OCI-LY3 (cell line): Measurements from ENCODE around the gene MRGPRE.

ENCODE experiments used
- H2AFZ ChIP-seq: fragments of 200-600, 300-600 bp; shearing (Covaris generic); 2 replicates; pipeline ENCODE4 v1.6.0; 2014; ENCODE audit warnings: antibody characterized with exemption, low read depth, low read length
- H3K27ac ChIP-seq: fragments of 200-600, 300-600 bp; sonication (generic); 2 replicates; pipeline ENCODE4 v1.5.1; 2014; ENCODE audit warnings: mild to moderate bottlenecking, low read length, moderate library complexity, mixed read lengths
- H3K27me3 ChIP-seq: fragments of 200-600, 300-600 bp; sonication (generic); 2 replicates; pipeline ENCODE4 v1.6.1; 2014; ENCODE audit warnings: low read depth, low read length, mixed read lengths
- H3K36me3 ChIP-seq: fragments of 200-600, 300-600 bp; sonication (generic); replicated peaks from 2 replicates; pipeline ENCODE3; 2014; ENCODE audit warnings: low read depth, low read length, mixed read lengths
- H3K4me1 ChIP-seq: fragments of 300-600, 200-600 bp; sonication (generic); 2 replicates; pipeline ENCODE4 v1.6.1; 2014; ENCODE audit warnings: low read length, mixed read lengths
- H3K4me2 ChIP-seq: fragments of 200-600, 300-600 bp; sonication (generic); 2 replicates; pipeline ENCODE4 v1.6.1; 2014; ENCODE audit warnings: low read length, mixed read lengths
- H3K4me3 ChIP-seq: fragments of 300-600, 200-600 bp; sonication (generic); 2 replicates; pipeline ENCODE4 v1.5.1; 2014; ENCODE audit warnings: antibody characterized with exemption, mild to moderate bottlenecking, low read length, moderate library complexity
- H3K79me2 ChIP-seq: fragments of 300-600, 200-600 bp; shearing (Covaris generic); 2 replicates; pipeline ENCODE4 v1.6.1; 2014; ENCODE audit warnings: mild to moderate bottlenecking, low read length, mixed read lengths
- H3K9ac ChIP-seq: fragments of 300-600, 200-600 bp; shearing (Covaris generic); 2 replicates; pipeline ENCODE4 v1.6.0; 2014; ENCODE audit warnings: mild to moderate bottlenecking, low read length, moderate library complexity
- H3K9me3 ChIP-seq: fragments of 200-600, 300-600 bp; shearing (Covaris generic); 2 replicates; pipeline ENCODE4 v1.6.1; 2014; ENCODE audit warnings: low read length, mixed read lengths; ENCODE audit not compliant: insufficient read depth
- H4K20me1 ChIP-seq: fragments of 200-600, 300-600 bp; sonication (generic); 2 replicates; pipeline ENCODE4 v1.6.1; 2016; ENCODE audit warnings: low read length, mixed read lengths; ENCODE audit not compliant: insufficient read depth
- CTCF ChIP-seq: fragments of 200-600, 300-600 bp; sonication (generic); IDR thresholded peaks from 2 replicates; pipeline ENCODE4 v1.5.1; 2014; ENCODE audit warnings: antibody characterized with exemption, low read length, low read depth
- EZH2phosphoT487 ChIP-seq: fragments of 200-600 bp; shearing (Covaris generic); IDR thresholded peaks from 2 replicates; pipeline ENCODE4 v1.6.1; 2018; ENCODE audit warnings: antibody characterized with exemption, mixed run types, low read depth

Gene MRGPRE

DNA sequence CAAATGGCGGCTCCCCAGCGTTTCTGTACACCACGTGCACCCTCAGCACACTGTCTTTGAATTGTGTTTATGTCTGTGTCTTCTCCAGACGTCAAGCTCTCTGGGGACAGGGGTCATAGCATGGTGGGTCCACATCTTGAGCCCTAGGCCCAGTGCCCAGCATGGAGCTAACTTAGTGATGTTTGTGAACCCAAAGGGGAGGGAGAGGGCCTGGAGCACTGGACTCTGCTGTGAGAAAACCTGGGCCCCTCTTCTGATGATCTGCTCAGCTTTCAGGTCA lies 17.9 kb downstream of the MRGPRE start:
- no peaks in the 10 kb centered on the region for H3K36me3 ChIP-seq
- H4K20me1 ChIP-seq: no peaks in the 10 kb centered on the region
- H2AFZ ChIP-seq: no peak overlapping the region
- no peaks in the 10 kb centered on the region for H3K4me1 ChIP-seq
- no peak overlapping the region for H3K4me3 ChIP-seq
- no peak overlapping the region for H3K27ac ChIP-seq
- no peaks in the 10 kb centered on the region for H3K79me2 ChIP-seq
- H3K4me2 ChIP-seq: no peak overlapping the region
- peaks cover 9% of the 10 kb centered on the region for H3K27me3 ChIP-seq
- no peak for TF ChIP-seq CTCF
- no peak for TF ChIP-seq EZH2phosphoT487
- H3K9me3 ChIP-seq: no peaks in the 10 kb centered on the region
- H3K9ac ChIP-seq: no peak overlapping the region

- Histone ChIP-seq H3K4me1 (no peaks in the 10 kb centered on the region), H3K36me3 (no peaks in the 10 kb centered on the region), H4K20me1 (no peaks in the 10 kb centered on the region), H2AFZ (no peak overlapping the region), H3K9me3 (no peaks in the 10 kb centered on the region), H3K27ac (no peak overlapping the region), H3K4me2 (no peak overlapping the region), H3K4me3 (no peak overlapping the region), H3K79me2 (no peaks in the 10 kb centered on the region), H3K27me3 (peaks cover 10% of the 10 kb centered on the region), H3K9ac (no peak overlapping the region)
- TF ChIP-seq EZH2phosphoT487 (no peak), CTCF (no peak)
Measured at GRCh38 chr11:3213659-3214419, 18.4 kb downstream of the MRGPRE start.

DNA sequence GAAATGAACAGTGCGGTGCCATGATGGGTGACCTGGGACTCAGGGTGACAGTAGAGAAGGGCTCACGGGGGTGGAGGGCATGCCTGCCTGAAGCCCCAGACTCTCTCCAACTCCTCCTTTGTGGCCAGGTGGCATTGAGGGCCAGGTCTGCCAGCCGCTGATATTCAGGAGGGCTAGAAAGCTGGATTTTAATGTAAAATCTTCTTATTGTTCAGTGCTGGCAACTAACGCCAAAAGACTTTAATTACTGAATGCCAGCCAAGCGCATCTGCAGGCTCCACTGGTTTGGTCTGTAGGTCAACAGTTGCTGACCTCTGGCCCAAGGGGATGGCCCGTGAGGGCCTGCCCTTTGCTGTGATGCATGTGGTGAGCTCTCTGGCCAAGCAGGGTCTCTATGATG lies 23.9 kb downstream of the MRGPRE start:
- H3K4me2 ChIP-seq: no peak overlapping the region
- H3K9ac ChIP-seq: no peak overlapping the region
- H3K9me3 ChIP-seq: no peaks in the 10 kb centered on the region
- H2AFZ ChIP-seq: no peak overlapping the region
- H3K4me3 ChIP-seq: no peak overlapping the region
- no peaks in the 10 kb centered on the region for H3K36me3 ChIP-seq
- 0 out of 2 replicates have a peak, but pooled peaks cover 3% of the 10 kb centered on the region for H3K27me3 ChIP-seq
- no peaks in the 10 kb centered on the region for H3K4me1 ChIP-seq
- no peaks in the 10 kb centered on the region for H3K79me2 ChIP-seq
- no peak for TF ChIP-seq CTCF
- no peak for TF ChIP-seq EZH2phosphoT487
- no peaks in the 10 kb centered on the region for H4K20me1 ChIP-seq
- H3K27ac ChIP-seq: no peak overlapping the region

DNA sequence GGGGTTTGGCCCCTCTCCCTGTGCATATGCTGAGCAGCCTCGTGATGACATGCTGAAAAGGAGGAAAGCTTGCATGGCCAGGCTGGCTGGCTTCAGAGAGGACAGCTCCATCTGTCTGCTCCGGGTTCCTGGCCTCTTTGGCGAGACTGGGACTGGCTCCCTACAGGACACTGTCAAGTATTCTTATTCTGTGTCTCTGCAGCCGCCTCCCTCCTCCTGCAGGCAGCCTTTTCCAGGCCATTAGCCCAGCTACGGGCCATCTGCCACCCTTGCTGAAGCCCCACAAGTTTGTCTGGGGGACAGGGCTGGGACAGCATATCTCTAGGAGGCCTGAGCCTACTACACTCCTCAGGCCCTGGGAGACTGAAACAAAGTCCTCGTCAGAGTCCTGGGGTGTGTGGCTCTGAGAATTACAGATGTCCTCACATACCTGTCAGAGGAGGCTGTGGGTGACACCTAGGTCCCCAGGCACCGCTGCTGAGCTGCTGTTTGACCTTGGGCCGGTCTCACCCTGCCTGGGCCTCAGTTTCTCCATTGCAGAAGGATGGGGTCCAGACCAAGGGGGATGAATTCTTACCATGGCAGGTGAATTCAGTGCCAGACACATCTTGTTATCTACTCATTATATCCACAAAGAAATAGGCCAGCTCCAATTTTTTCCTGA lies 24.6 kb downstream of the MRGPRE start:
- no peaks in the 10 kb centered on the region for H3K79me2 ChIP-seq
- H3K4me3 ChIP-seq: no peak overlapping the region
- no peak overlapping the region for H3K9ac ChIP-seq
- H3K36me3 ChIP-seq: no peaks in the 10 kb centered on the region
- no peaks in the 10 kb centered on the region for H4K20me1 ChIP-seq
- H3K9me3 ChIP-seq: no peaks in the 10 kb centered on the region
- H3K4me2 ChIP-seq: no peak overlapping the region
- H3K4me1 ChIP-seq: no peaks in the 10 kb centered on the region
- TF ChIP-seq CTCF (no peak), EZH2phosphoT487 (no peak)
- 0 out of 2 replicates have a peak, but pooled peaks cover 3% of the 10 kb centered on the region for H3K27me3 ChIP-seq
- no peak overlapping the region for H2AFZ ChIP-seq
- no peak overlapping the region for H3K27ac ChIP-seq
